ENCODE data around the gene NCOR2. TPM values are rescaled to one million over a fixed set of nuclear protein-coding genes. Genes with fewer than 3 reads are reported as not detected.
"Not testable (repeated sequence)": the region's sequence is repeated elsewhere in the genome, so short reads cannot be mapped to it uniquely, and the experiment has no call there.

Gene NCOR2
- total RNA-seq, 1 donor: 52.6 TPM

DNA sequence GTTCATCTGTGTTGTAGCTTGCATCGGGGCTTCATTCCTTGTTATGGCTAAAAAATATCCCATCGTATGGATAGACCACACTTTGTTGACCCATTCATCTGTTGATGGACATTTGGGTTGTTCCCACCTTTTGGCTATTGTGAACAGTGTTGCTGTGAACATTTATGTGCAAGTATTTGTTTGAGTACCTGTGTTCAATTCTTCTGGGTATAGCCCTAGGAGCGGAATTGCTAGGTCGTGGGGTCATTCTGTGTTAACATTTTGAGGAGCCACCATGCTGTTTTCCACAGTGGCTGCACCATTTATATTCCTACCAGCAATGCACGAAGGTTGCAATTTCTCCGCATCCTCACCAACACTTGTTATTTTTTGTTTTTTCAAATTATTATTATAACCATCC is 23.0 kb upstream of the NCOR2 start:
- H3K9me3 ChIP-seq (ENCODE audit: low read depth, low read length): no peaks in the 10 kb centered on the region
- peaks cover 40% of the 10 kb centered on the region for H3K4me1 ChIP-seq (ENCODE audit: insufficient read depth, low read length)
- H3K27me3 ChIP-seq (ENCODE audit: insufficient read depth, low read length): no peaks in the 10 kb centered on the region
- H3K4me3 ChIP-seq (ENCODE audit: low read length): no peak overlapping the region

DNA sequence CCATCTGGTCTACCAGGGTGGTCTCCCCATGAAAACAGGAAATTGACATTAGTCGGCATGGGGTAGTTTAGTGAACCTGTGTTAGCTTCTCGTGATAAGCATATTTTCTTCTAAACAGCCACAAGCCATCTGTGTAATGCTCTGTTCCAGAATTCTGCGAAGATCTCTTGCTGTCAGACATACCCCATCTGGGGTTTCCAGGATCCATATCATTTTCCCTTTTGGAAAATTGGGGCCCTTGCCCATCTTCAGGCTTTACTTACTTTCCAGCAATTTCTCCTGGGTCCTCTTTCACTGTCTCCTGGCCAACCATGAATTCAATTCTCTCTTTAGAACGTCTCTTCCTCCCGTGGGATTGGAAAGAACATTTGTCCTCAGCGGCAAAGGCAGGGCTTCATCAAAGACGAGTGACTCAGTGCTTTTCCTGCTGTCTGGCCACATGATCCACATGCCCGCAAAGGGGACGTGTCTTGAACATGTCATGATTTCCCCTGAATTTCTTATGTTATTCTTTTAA is 21.4 kb upstream of the NCOR2 start:
- Histone ChIP-seq H3K4me1 (ENCODE audit: insufficient read depth, low read length) (peaks cover 40% of the 10 kb centered on the region), H3K4me3 (ENCODE audit: low read length) (no peak overlapping the region), H3K27me3 (ENCODE audit: insufficient read depth, low read length) (no peaks in the 10 kb centered on the region), H3K9me3 (ENCODE audit: low read depth, low read length) (no peaks in the 10 kb centered on the region)

GRCh38 chr12:124588018-124588634 is 20.7 kb upstream of the NCOR2 start:
- Histone ChIP-seq H3K9me3 (ENCODE audit: low read depth, low read length) (no peaks in the 10 kb centered on the region), H3K27me3 (ENCODE audit: insufficient read depth, low read length) (no peaks in the 10 kb centered on the region), H3K4me1 (ENCODE audit: insufficient read depth, low read length) (peaks cover 35% of the 10 kb centered on the region)

GRCh38 chr12:124586756-124587155 is 19.3 kb upstream of the NCOR2 start:
- H3K4me1 ChIP-seq (ENCODE audit: insufficient read depth, low read length): peaks cover 30% of the 10 kb centered on the region
- no peaks in the 10 kb centered on the region for H3K27me3 ChIP-seq (ENCODE audit: insufficient read depth, low read length)
- no peaks in the 10 kb centered on the region for H3K9me3 ChIP-seq (ENCODE audit: low read depth, low read length)
- no peak overlapping the region for H3K4me3 ChIP-seq (ENCODE audit: low read length)

More at GRCh38 chr12:124588018-124588634, 20.7 kb upstream of the NCOR2 start:
- no peak overlapping the region for H3K4me3 ChIP-seq (ENCODE audit: low read length)

DNA sequence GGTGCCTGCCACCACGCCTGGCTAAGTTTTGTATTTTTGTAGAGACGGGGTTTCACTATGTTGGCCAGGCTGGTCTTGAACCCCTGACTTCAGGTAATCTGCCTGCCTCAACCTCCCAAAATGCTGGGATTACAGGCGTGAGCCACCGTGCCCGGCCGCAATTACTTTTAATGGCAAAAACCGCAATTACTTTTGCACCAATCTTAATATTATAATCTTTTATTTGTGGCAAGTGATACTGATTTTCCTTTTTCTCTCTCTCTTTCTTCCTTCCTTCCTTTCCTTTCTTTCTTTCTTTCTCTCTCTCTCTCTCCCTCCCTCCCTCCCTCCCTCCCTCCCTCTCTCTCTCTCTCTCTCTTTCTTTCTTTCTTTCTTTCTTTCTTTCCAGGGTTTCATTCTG is 17.1 kb upstream of the NCOR2 start:
- H3K27me3 ChIP-seq (ENCODE audit: insufficient read depth, low read length); H3K9me3 ChIP-seq (ENCODE audit: low read depth, low read length); H3K4me3 ChIP-seq (ENCODE audit: low read length): not testable (repeated sequence)
- H3K4me1 ChIP-seq (ENCODE audit: insufficient read depth, low read length): peaks cover 29% of the 10 kb centered on the region

DNA sequence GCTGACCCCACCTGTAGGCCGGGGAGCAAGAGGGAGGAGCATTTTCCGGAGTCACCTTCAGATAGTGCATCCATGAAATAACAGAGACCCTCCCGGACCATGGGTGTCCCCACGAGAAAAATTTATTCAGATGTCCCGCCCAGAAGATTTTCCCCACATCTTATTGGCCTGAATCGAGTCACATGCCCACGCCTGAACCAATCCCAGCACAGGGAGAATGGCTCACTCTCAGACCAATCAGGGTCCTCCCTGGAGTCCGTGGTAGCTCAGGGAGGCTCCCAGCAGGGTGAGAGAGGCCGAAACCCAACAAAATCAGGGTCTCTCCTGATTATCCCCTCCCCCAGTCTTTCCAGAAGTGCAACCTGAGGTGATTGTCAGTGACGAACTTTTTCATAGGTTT is 16.4 kb upstream of the NCOR2 start:
- H3K4me3 ChIP-seq (ENCODE audit: low read length): no peak overlapping the region
- peaks cover 22% of the 10 kb centered on the region for H3K4me1 ChIP-seq (ENCODE audit: insufficient read depth, low read length)
- H3K27me3 ChIP-seq (ENCODE audit: insufficient read depth, low read length): no peaks in the 10 kb centered on the region
- H3K9me3 ChIP-seq (ENCODE audit: low read depth, low read length): no peaks in the 10 kb centered on the region

DNA sequence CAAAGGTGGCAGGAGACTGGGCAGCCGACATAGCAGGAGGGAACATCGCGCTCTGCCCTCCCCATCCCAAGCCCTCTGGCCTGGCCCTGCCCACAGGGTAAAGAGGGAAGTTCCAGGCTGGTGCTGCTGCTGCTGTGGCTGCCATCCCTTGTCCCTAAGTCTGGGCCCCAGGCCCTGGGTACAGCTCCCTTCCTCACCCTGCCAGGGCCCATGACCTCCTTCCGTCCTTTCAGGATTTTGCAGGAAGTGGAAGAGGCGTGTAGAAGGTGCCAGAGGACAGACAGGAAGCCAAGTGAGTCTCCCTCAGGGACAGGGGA is 14.7 kb upstream of the NCOR2 start:
- Histone ChIP-seq H3K9me3 (ENCODE audit: low read depth, low read length) (no peaks in the 10 kb centered on the region), H3K4me1 (ENCODE audit: insufficient read depth, low read length) (peaks cover 12% of the 10 kb centered on the region), H3K27me3 (ENCODE audit: insufficient read depth, low read length) (no peaks in the 10 kb centered on the region), H3K4me3 (ENCODE audit: low read length) (no peak overlapping the region)

- no peaks in the 10 kb centered on the region for H3K9me3 ChIP-seq (ENCODE audit: low read depth, low read length)
- peaks cover 12% of the 10 kb centered on the region for H3K4me1 ChIP-seq (ENCODE audit: insufficient read depth, low read length)
- H3K4me3 ChIP-seq (ENCODE audit: low read length): no peak overlapping the region
- no peaks in the 10 kb centered on the region for H3K27me3 ChIP-seq (ENCODE audit: insufficient read depth, low read length)
Observed at GRCh38 chr12:124581307-124582107, 14.1 kb upstream of the NCOR2 start.

DNA sequence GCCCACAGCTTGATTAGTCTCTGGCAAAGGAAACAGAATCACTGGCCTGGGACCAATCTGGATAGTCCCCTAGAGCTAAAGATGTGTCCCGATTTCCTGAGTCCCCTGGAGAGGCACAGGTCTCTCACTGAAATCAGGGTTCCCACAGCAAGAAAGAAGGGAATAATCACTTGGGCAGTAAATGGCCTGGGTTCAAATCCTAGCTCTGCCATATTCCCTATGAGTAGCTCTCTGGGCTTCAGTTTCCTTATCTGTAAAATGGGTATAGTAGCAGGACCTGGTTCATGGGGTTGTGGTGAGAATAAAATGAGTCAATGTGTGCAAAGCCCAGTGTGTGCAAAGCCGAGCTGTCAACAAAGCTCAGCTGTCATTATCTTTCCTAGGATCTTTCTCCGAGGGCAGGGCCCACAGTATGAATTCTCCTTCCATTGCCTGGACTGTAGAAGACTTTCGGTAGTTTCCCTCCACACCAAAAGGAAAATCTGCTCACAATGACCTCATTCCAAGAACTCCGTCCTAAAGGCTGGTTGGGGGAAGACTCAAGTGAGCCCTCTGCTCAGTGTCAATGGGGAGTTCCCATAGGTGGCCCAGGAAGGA is 12.6 kb upstream of the NCOR2 start:
- no peaks in the 10 kb centered on the region for H3K9me3 ChIP-seq (ENCODE audit: low read depth, low read length)
- H3K4me3 ChIP-seq (ENCODE audit: low read length): no peak overlapping the region
- H3K27me3 ChIP-seq (ENCODE audit: insufficient read depth, low read length): no peaks in the 10 kb centered on the region
- H3K4me1 ChIP-seq (ENCODE audit: insufficient read depth, low read length): peaks cover 12% of the 10 kb centered on the region

- Histone ChIP-seq H3K27me3 (ENCODE audit: insufficient read depth, low read length) (no peaks in the 10 kb centered on the region), H3K4me1 (ENCODE audit: insufficient read depth, low read length) (peaks cover 17% of the 10 kb centered on the region), H3K9me3 (ENCODE audit: low read depth, low read length) (no peaks in the 10 kb centered on the region), H3K4me3 (ENCODE audit: low read length) (no peak overlapping the region)
Observed at GRCh38 chr12:124578854-124579253, 11.4 kb upstream of the NCOR2 start.

DNA sequence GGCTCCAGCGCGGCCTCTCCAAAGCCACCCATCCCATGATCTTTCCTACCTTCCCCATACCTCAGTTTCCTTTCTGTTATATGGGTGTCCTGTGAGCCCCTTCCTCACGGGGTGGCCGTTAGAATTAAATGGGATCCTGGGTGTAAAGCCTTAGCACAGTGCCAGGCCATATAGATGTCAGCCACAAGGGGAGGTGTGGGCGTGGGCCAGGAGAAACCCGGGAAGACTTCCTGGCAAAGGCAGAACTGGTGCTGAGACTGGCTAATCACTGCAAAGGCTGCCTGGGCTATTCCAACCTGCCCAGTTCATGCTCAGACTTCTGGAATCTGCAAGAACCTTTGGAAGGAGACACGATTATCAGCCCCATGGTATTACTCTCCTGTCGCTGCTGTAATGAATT is 11.0 kb upstream of the NCOR2 start:
- H3K9me3 ChIP-seq (ENCODE audit: low read depth, low read length): no peaks in the 10 kb centered on the region

DNA sequence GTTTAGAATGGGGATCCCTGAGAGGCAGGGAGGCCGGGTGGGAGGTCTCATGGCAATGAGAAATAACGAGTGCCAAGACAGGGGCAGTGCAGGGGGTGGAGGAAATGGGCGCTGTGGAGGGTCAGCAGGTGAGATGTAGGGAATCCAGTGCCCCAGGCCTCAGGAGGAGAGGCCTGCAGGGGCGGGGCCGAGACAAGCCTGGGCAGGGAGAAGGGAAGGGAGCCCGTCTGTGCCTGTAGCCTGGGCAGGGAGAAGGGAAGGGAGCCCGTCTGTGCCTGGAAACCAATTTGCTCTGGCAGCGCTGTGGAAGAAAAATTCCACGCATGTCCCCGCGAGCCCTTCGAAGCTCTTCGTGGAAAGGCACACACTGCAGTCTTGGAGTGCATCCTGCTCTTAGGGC is 10.6 kb upstream of the NCOR2 start:
- Histone ChIP-seq H3K4me1 (ENCODE audit: insufficient read depth, low read length) (peaks cover 23% of the 10 kb centered on the region), H3K4me3 (ENCODE audit: low read length) (no peak overlapping the region), H3K9me3 (ENCODE audit: low read depth, low read length) (no peaks in the 10 kb centered on the region), H3K27me3 (ENCODE audit: insufficient read depth, low read length) (no peaks in the 10 kb centered on the region)

More for the DNA sequence above, 11.0 kb upstream of the NCOR2 start:
- Histone ChIP-seq H3K27me3 (ENCODE audit: insufficient read depth, low read length) (no peaks in the 10 kb centered on the region), H3K4me1 (ENCODE audit: insufficient read depth, low read length) (peaks cover 21% of the 10 kb centered on the region), H3K4me3 (ENCODE audit: low read length) (no peak overlapping the region)

GRCh38 chr12:124577374-124577773 is 10.0 kb upstream of the NCOR2 start:
- peaks cover 20% of the 10 kb centered on the region for H3K4me1 ChIP-seq (ENCODE audit: insufficient read depth, low read length)
- no peaks in the 10 kb centered on the region for H3K27me3 ChIP-seq (ENCODE audit: insufficient read depth, low read length)
- H3K4me3 ChIP-seq (ENCODE audit: low read length): no peak overlapping the region
- H3K9me3 ChIP-seq (ENCODE audit: low read depth, low read length): no peaks in the 10 kb centered on the region

DNA sequence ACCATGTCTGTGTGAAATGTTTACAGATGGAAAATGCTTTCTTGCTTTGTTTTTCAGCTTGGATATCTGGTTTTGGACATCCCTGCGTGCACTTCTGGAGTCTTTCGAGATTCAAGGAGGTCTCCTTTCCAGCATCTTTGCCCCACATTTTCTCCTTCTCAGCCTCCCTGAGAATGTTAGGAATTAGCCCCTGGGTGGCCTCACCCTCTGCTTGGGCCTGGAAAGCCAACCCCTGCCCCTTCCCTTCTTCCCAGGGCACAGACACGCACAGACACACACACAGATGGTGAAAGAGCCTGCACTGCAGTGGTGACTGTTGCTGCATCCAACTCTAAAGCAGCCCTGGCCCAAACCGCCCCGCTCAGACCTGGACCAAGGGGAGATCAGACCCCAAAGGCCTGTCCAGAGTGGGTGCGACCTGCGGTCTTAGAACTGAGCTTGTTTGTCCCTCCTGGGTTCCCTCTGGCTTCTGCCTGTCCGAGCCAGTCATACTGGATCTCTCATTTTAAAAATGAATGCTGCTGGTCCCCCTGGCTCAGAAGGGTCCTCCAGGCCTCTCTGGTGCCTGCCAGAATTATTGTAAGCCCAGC is 8.7 kb upstream of the NCOR2 start:
- Histone ChIP-seq H3K27me3 (ENCODE audit: insufficient read depth, low read length) (no peaks in the 10 kb centered on the region), H3K4me3 (ENCODE audit: low read length) (no peak overlapping the region), H3K9me3 (ENCODE audit: low read depth, low read length) (no peaks in the 10 kb centered on the region), H3K4me1 (ENCODE audit: insufficient read depth, low read length) (peaks cover 11% of the 10 kb centered on the region)
